HepG2 (cell line): ENCODE results near the gene SKIDA1. TPM values are rescaled to one million over a fixed set of nuclear protein-coding genes. Genes with fewer than 3 reads are reported as not detected.
A peak's percentile ranks its signal among the peaks of the same experiment; 100 is the strongest.

ENCODE experiments used
- AHR ChIP-seq: IDR thresholded peaks from 2 replicates; pipeline ENCODE4 v1.6.1; 2018; ENCODE audit warnings: missing genetic modification reagents, missing compliant biosample characterization
- ETV5 ChIP-seq: IDR thresholded peaks from 2 replicates; pipeline ENCODE4 v1.6.1; 2018; ENCODE audit warnings: missing biosample characterization, missing genetic modification reagents, inconsistent platforms, borderline replicate concordance
- IKZF4 ChIP-seq: sonication (generic); formaldehyde crosslinking; IDR thresholded peaks from 2 replicates; pipeline ENCODE4 v1.5.1; 2020; ENCODE audit warnings: borderline replicate concordance, mild to moderate bottlenecking, low read depth, missing genetic modification reagents; ENCODE audit errors: not compliant biosample characterization
- IRF2 ChIP-seq: IDR thresholded peaks from 2 replicates; pipeline ENCODE4 v1.6.1; 2018; ENCODE audit warnings: missing genetic modification reagents, missing compliant biosample characterization
- KMT2A ChIP-seq: sonication (generic); formaldehyde crosslinking; IDR thresholded peaks from 2 replicates; pipeline ENCODE4 v1.4.0; 2020; ENCODE audit warnings: missing genetic modification reagents
- MAFF ChIP-seq: IDR thresholded peaks from 2 replicates; pipeline ENCODE4 v1.6.1; 2011; ENCODE audit warnings: low read depth, low read length, improper control_type of control experiment
- MXD1 ChIP-seq: sonication (generic); formaldehyde crosslinking; IDR thresholded peaks from 2 replicates; pipeline ENCODE4 v1.4.0; 2020; ENCODE audit warnings: mild to moderate bottlenecking, missing genetic modification reagents
- MYPOP ChIP-seq: sonication (generic); formaldehyde crosslinking; IDR thresholded peaks from 2 replicates; pipeline ENCODE4 v1.8.1; 2023; ENCODE audit warnings: mild to moderate bottlenecking, moderate library complexity, missing genetic modification reagents
- NR2F2 ChIP-seq: IDR thresholded peaks from 2 replicates; pipeline ENCODE4 v1.6.1; 2012; ENCODE audit warnings: low read depth, inconsistent platforms, borderline replicate concordance
- PLRG1 ChIP-seq: fragments of 450-650 bp; conservative IDR thresholded peaks from 2 replicates; pipeline ENCODE4 v1.6.1; 2016
- RBAK ChIP-seq: sonication (generic); formaldehyde crosslinking; IDR thresholded peaks from 2 replicates; pipeline ENCODE4 v1.5.1; 2020; ENCODE audit warnings: mild to moderate bottlenecking, missing genetic modification reagents
- STAG1 ChIP-seq: sonication (generic); formaldehyde crosslinking; IDR thresholded peaks from 2 replicates; pipeline ENCODE4 v1.4.0; 2020; ENCODE audit warnings: missing genetic modification reagents
- SYNCRIP ChIP-seq: fragments of 200-400 bp; formaldehyde crosslinking; IDR thresholded peaks from 2 replicates; pipeline ENCODE4 v1.6.1; 2018; ENCODE audit warnings: mild to moderate bottlenecking, low read depth, low read length; ENCODE audit not compliant: insufficient read depth
- TCF7 ChIP-seq: sonication (generic); IDR thresholded peaks from 2 replicates; pipeline ENCODE4 v1.6.1; 2016; ENCODE audit warnings: antibody characterized with exemption, low read depth
- ZBTB7A ChIP-seq: sonication (generic); formaldehyde crosslinking; IDR thresholded peaks from 2 replicates; pipeline ENCODE4 v1.8.0; 2022; ENCODE audit warnings: mild to moderate bottlenecking, missing genetic modification reagents
- ZFY ChIP-seq: sonication (generic); formaldehyde crosslinking; IDR thresholded peaks from 2 replicates; pipeline ENCODE4 v1.4.0; 2020; ENCODE audit warnings: missing genetic modification reagents
- ZNF143 ChIP-seq: sonication (generic); formaldehyde crosslinking; IDR thresholded peaks from 2 replicates; pipeline ENCODE4 v1.4.0; 2020; ENCODE audit warnings: missing genetic modification reagents
- ZNF484 ChIP-seq: sonication (generic); formaldehyde crosslinking; IDR thresholded peaks from 2 replicates; pipeline ENCODE4 v1.5.1; 2020; ENCODE audit warnings: mild to moderate bottlenecking, low read depth, missing genetic modification reagents, borderline replicate concordance
- ZNF781 ChIP-seq: sonication (generic); formaldehyde crosslinking; IDR thresholded peaks from 2 replicates; pipeline ENCODE4 v1.5.1; 2020; ENCODE audit warnings: borderline replicate concordance, mild to moderate bottlenecking, missing genetic modification reagents; ENCODE audit errors: not compliant biosample characterization
- ZNF879 ChIP-seq: sonication (generic); formaldehyde crosslinking; IDR thresholded peaks from 2 replicates; pipeline ENCODE4 v1.8.1; 2023; ENCODE audit warnings: missing genetic modification reagents
- polyA plus RNA-seq, 8 experiments: library from polyadenylated mRNA; depleted of rRNA in 3 of 8; stranded (reverse) in 7 of 8; unstranded in 1 of 8; fragments of >200 nt; fragmentation: Illumina TruSeq in 4 of 8; extraction: Trizol in 4 of 8; gene quantifications; 2 replicates each; pipeline versions ENCODE4 v1.2.1 to v1.2.3, GENCODE V29; 2011 to 2016; ENCODE audit warnings: low read depth in 4 of 8, missing spikeins in 1 of 8, mixed read lengths in 1 of 8; ENCODE audit not compliant: insufficient read depth in 1 of 8
- total RNA-seq, 5 experiments: library from RNA; depleted of rRNA; stranded (reverse); fragments of >200 nt; fragmentation: Illumina TruSeq; extraction: Trizol; gene quantifications; 2 replicates each; pipeline ENCODE4 v1.2.3, GENCODE V29; 2016; ENCODE audit warnings: low read depth in 1 of 5
- TF ChIP-seq, protein P1 (sequence below): sonication (generic); IDR thresholded peaks from 2 replicates; pipeline ENCODE4 v1.6.1; 2016; ENCODE audit warnings: low read depth, borderline replicate concordance
- TF ChIP-seq, protein P2 (sequence below): sonication (generic); formaldehyde crosslinking; IDR thresholded peaks from 2 replicates; pipeline ENCODE4 v1.4.0; 2020; ENCODE audit warnings: missing genetic modification reagents, mild to moderate bottlenecking, borderline replicate concordance

The SKIDA1 gene
- total and polyA plus RNA-seq, 2 of the 13 experiments (the other 11 are each of a cell fraction or from before 2014, with no cell fraction given), result 0.73 to 1.5 TPM

DNA sequence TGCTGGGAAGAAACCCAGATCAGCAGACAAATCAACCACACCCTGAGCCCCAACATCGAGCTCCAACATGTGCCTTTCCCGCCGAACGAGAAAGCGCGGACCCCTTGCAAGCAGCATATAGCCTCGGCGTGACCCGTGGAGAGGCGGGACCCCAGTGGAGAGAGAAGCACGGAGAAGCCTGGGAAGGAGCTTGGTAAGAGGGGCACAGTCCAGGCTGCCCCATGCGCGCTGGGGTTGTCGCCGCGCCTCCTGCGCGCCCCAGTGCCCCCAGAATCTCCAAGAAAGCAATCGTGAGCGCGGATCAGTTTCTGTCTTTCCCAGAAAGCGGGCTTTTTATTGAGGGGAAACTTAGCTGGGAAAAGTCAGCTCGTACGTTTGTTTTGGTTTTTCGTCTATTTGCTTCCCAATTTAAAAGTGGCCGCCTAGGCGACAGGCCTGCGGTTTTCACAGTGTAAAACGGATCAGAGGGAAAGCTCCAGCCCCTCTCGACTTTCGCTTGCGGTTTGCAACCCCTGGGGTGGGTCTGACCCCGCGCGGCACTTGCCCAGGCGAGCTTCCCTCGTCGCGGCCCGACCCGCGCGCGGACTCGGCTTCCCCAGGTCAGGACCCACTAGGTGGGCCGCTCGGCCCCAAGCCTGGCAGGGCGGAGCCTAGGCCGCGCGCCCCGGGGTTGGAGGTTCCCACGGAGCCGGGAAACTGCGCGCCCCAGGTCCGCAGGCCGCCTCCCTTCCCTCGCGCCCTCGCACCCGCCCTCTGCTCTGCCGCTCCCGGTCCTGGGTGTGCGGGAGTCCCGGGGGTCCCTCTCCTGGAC is 31.1 kb downstream of the SKIDA1 start (continued):
- TF ChIP-seq ZNF781 (CRISPR knock-in tag) (no peak), MAFF (no peak), TCF7 (no peak), IRF2 (CRISPR knock-in tag) (0 out of 2 replicates have a peak, but pooled peaks have one; percentile 48), MXD1 (no peak), ZBTB7A (CRISPR knock-in tag) (no peak; the same call in none of the 2 replicates), ZNF879 (CRISPR knock-in tag) (peak; percentile 65; the same call in 1 of the 2 replicates), RBAK (CRISPR knock-in tag) (no peak), ZNF143 (CRISPR knock-in tag) (no peak), ZNF484 (CRISPR knock-in tag) (no peak), KMT2A (no peak), MYPOP (CRISPR knock-in tag) (peak; percentile 82; the same call in 1 of the 2 replicates), SYNCRIP (no peak), PLRG1 (no peak), ZFY (CRISPR knock-in tag) (peak; percentile 92), IKZF4 (CRISPR knock-in tag) (no peak), STAG1 (CRISPR knock-in tag) (peak; percentile 38), AHR (peak; percentile 74; the same call in 1 of the 2 replicates), NR2F2 (no peak), ETV5 (0 out of 2 replicates have a peak, but pooled peaks have one; percentile 7)
- TF ChIP-seq, protein P1, sequence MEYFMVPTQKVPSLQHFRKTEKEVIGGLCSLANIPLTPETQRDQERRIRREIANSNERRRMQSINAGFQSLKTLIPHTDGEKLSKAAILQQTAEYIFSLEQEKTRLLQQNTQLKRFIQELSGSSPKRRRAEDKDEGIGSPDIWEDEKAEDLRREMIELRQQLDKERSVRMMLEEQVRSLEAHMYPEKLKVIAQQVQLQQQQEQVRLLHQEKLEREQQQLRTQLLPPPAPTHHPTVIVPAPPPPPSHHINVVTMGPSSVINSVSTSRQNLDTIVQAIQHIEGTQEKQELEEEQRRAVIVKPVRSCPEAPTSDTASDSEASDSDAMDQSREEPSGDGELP, result no peak
- TF ChIP-seq, protein P2, sequence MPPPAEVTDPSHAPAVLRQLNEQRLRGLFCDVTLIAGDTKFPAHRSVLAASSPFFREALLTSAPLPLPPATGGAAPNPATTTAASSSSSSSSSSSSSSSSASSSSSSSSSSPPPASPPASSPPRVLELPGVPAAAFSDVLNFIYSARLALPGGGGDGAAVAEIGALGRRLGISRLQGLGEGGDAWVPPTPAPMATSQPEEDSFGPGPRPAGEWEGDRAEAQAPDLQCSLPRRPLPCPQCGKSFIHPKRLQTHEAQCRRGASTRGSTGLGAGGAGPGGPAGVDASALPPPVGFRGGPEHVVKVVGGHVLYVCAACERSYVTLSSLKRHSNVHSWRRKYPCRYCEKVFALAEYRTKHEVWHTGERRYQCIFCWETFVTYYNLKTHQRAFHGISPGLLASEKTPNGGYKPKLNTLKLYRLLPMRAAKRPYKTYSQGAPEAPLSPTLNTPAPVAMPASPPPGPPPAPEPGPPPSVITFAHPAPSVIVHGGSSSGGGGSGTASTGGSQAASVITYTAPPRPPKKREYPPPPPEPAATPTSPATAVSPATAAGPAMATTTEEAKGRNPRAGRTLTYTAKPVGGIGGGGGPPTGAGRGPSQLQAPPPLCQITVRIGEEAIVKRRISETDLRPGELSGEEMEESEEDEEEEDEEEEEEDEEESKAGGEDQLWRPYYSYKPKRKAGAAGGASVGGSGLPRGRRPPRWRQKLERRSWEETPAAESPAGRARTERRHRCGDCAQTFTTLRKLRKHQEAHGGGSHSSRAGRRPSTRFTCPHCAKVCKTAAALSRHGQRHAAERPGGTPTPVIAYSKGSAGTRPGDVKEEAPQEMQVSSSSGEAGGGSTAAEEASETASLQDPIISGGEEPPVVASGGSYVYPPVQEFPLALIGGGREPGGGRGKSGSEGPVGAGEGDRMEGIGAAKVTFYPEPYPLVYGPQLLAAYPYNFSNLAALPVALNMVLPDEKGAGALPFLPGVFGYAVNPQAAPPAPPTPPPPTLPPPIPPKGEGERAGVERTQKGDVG, result peak; percentile 91; the same call in 1 of the 2 replicates
